ENCODE measurements around the gene STAP2.

DNA sequence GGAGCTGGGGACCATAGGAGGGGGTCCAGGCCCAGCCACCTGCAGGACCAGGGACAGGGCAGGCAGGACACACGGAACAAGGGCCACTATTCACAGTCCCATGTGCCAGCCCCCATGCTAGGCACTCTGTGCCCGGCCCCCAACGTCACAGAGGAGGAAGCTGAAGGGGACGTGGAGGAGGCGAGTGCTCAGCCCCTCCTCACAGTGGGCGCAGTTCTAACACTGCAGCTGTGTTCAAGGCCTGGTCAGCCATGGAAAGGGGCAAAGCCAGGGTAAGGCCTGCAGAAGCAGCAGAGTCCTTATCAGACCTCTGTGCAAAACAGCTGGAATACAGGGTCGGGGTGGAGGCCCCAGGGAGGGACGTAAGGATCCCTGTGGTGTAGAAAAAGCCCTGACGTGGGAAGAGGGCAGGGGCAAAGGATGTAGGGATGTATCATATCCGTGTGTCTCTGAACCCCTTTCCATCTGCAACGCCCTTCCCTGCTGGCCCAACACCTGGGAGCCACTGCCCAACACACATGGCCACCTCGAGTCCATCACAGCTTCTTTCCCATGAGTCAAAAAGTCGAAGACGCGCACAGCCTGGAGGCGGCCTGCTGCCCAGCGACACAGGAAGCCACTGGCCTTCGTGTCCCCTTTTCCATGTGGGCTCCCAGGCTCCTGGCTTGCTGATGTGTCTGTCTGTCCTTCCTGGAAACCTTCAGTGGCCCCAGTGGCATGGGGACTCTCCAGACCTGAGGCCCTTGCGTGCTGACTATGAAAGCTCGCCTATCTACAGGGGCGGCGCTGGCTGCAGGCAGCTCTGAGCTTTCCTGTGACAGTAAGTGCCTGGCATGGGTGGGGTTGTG is 33.8 kb upstream of the STAP2 start:
- TF ChIP-seq, protein P1, sequence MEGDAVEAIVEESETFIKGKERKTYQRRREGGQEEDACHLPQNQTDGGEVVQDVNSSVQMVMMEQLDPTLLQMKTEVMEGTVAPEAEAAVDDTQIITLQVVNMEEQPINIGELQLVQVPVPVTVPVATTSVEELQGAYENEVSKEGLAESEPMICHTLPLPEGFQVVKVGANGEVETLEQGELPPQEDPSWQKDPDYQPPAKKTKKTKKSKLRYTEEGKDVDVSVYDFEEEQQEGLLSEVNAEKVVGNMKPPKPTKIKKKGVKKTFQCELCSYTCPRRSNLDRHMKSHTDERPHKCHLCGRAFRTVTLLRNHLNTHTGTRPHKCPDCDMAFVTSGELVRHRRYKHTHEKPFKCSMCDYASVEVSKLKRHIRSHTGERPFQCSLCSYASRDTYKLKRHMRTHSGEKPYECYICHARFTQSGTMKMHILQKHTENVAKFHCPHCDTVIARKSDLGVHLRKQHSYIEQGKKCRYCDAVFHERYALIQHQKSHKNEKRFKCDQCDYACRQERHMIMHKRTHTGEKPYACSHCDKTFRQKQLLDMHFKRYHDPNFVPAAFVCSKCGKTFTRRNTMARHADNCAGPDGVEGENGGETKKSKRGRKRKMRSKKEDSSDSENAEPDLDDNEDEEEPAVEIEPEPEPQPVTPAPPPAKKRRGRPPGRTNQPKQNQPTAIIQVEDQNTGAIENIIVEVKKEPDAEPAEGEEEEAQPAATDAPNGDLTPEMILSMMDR (IDR thresholded peaks at IDR 0.05; ENCODE audit: insufficient read depth, low read length), result no peak
- TF ChIP-seq POLR2AphosphoS5 (IDR thresholded peaks at IDR 0.05; ENCODE audit: low read depth) (no peak), SPI1 (IDR thresholded peaks at IDR 0.05; ENCODE audit: borderline replicate concordance, low read depth) (no peak)

Measured in HL-60 (cell line).